MG63 (cell line): ENCODE measurements around the gene GPHN. TPM values are rescaled to one million over a fixed set of nuclear protein-coding genes. Genes with fewer than 3 reads are reported as not detected.

Experiments used
- DNase-seq: peaks from one replicate; pipeline ENCODE4 v3.0.0-alpha.2; 2020
- H3K27me3 ChIP-seq: fragments of 250-450 bp; sonication (Bioruptor Pico); 2 replicates; pipeline ENCODE4 v1.5.1; 2020; ENCODE audit warnings: mild to moderate bottlenecking, moderate library complexity
- H3K36me3 ChIP-seq: fragments of 250-450 bp; sonication (Bioruptor Pico); 2 replicates; pipeline ENCODE4 v1.5.1; 2020; ENCODE audit warnings: mild to moderate bottlenecking, moderate library complexity
- H3K4me3 ChIP-seq: fragments of 250-450 bp; sonication (Bioruptor Pico); 2 replicates; pipeline ENCODE4 v1.5.1; 2020; ENCODE audit warnings: mild to moderate bottlenecking, moderate library complexity
- H3K9me3 ChIP-seq: fragments of 250-450 bp; sonication (Bioruptor Pico); 2 replicates; pipeline ENCODE4 v1.5.1; 2020; ENCODE audit warnings: mild to moderate bottlenecking, moderate library complexity
- total RNA-seq: library from RNA; depleted of rRNA; stranded (reverse); fragments of >200 nt; shearing (Covaris generic); gene quantifications from 2 replicates; pipeline ENCODE4 v1.2.3, GENCODE V29; 2014; ENCODE audit warnings: low replicate concordance

GPHN gene
- total RNA-seq, 1 experiment from 2014 or later: 0.07 TPM

GRCh38 chr14:66623838-66624237 is 115.9 kb downstream of the GPHN start:
- H3K9me3 ChIP-seq: no peaks in the 10 kb centered on the region
- no peaks in the 10 kb centered on the region for H3K27me3 ChIP-seq
- no peak for DNase-seq
- no peaks in the 10 kb centered on the region for H3K36me3 ChIP-seq
- no peak overlapping the region for H3K4me3 ChIP-seq

- DNase-seq: peak; percentile 14
- Histone ChIP-seq H3K9me3 (no peaks in the 10 kb centered on the region), H3K27me3 (no peaks in the 10 kb centered on the region), H3K36me3 (no peaks in the 10 kb centered on the region), H3K4me3 (no peak overlapping the region)
These were observed 116.5 kb downstream of the GPHN start for GRCh38 chr14:66624336-66624937.

GRCh38 chr14:66628636-66629035 is 120.7 kb downstream of the GPHN start:
- H3K27me3 ChIP-seq: no peaks in the 10 kb centered on the region
- no peaks in the 10 kb centered on the region for H3K36me3 ChIP-seq
- H3K9me3 ChIP-seq: no peaks in the 10 kb centered on the region
- no peak for DNase-seq
- H3K4me3 ChIP-seq: no peak overlapping the region

GRCh38 chr14:66629499-66629898 is 121.6 kb downstream of the GPHN start:
- Histone ChIP-seq H3K9me3 (no peaks in the 10 kb centered on the region), H3K4me3 (no peak overlapping the region), H3K27me3 (no peaks in the 10 kb centered on the region), H3K36me3 (no peaks in the 10 kb centered on the region)
- no peak for DNase-seq

DNA sequence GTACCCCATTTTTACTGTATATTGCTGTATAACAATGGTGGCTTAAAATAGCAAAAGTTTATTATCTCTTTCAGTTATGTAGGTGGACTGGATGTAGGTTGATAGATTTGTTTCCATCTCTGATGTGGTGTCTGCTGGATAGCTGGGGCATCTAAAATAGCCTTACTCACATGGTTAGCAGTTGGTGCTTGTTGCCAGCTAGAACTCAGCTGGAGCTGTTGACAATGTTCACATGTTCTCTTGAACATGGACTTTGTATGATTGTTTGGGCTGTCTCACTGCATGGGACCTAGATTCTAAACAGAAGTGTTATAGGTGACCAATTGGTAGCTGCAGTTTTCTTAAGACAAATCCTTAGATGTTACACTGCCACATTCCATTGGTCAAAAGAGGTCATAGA is 126.9 kb downstream of the GPHN start:
- Histone ChIP-seq H3K4me3 (no peak overlapping the region), H3K27me3 (no peaks in the 10 kb centered on the region), H3K9me3 (no peaks in the 10 kb centered on the region), H3K36me3 (no peaks in the 10 kb centered on the region)
- DNase-seq: no peak

- H3K4me3 ChIP-seq: no peak overlapping the region
- no peaks in the 10 kb centered on the region for H3K27me3 ChIP-seq
- no peaks in the 10 kb centered on the region for H3K36me3 ChIP-seq
- DNase-seq: no peak
- H3K9me3 ChIP-seq: no peaks in the 10 kb centered on the region
These were observed 127.5 kb downstream of the GPHN start for GRCh38 chr14:66635435-66635834.

DNA sequence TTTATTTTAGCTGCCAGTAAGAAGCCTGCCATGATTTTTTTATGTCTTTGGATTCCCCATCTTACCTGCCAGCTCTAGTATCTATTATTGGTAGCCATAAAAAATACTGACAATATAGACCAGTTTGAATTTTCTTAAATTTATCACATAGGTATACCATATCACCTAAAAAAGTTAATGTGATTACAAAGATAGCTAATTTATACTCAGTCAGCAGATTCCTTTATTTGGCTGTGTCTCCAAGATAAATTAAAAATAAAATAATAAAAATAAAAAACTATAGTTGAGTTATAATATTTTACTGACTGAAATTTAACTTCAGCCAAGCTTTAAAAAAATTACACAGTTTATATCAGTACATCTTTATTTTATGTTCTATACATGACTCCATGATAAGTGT is 128.3 kb downstream of the GPHN start:
- no peak for DNase-seq
- Histone ChIP-seq H3K36me3 (no peaks in the 10 kb centered on the region), H3K4me3 (no peak overlapping the region), H3K27me3 (no peaks in the 10 kb centered on the region), H3K9me3 (no peaks in the 10 kb centered on the region)

GRCh38 chr14:66638689-66639088 is 130.7 kb downstream of the GPHN start:
- Histone ChIP-seq H3K9me3 (no peaks in the 10 kb centered on the region), H3K36me3 (no peaks in the 10 kb centered on the region), H3K4me3 (no peak overlapping the region), H3K27me3 (no peaks in the 10 kb centered on the region)
- no peak for DNase-seq

GRCh38 chr14:66641861-66642635 is 134.1 kb downstream of the GPHN start:
- DNase-seq: no peak
- Histone ChIP-seq H3K9me3 (no peaks in the 10 kb centered on the region), H3K36me3 (no peaks in the 10 kb centered on the region), H3K4me3 (no peak overlapping the region), H3K27me3 (no peaks in the 10 kb centered on the region)

DNA sequence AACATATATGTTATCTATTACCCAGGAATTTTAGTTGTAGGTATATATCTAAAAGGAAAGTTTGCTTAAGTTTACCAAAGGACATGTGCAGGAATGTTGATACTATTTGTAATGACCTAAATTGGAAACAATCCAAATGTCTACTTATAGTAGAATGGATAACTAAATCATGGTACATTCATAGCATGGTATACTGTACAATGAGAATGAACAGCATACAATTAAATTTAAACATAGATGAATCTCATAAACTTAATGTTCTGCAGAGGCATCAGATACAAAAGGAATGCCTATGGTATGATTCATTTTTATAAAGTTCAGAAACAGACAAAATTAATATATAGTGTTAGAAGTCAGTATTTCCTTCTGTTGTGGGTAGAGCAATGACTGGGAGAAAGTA is 135.4 kb downstream of the GPHN start:
- no peaks in the 10 kb centered on the region for H3K27me3 ChIP-seq

DNA sequence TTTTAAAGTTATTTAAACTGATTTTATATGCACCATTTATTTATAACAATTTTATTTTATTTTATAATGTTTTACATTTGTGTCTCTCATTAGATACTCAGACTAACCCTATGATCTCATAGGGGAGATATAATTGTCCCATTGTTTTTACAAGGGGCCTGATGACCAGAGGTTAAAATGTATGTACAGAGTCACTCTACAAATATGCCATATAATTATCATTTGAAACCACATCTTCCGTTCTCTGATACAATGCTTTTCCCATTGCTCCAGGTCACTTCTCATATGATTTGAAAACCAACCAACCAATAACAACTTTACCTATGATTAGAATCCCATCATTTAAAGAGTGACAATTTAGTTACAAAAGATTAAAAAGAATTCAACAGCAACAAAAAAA is 137.8 kb downstream of the GPHN start:
- no peak for DNase-seq
- Histone ChIP-seq H3K4me3 (no peak overlapping the region), H3K9me3 (no peaks in the 10 kb centered on the region), H3K36me3 (no peaks in the 10 kb centered on the region), H3K27me3 (no peaks in the 10 kb centered on the region)

More for the DNA sequence above, 135.4 kb downstream of the GPHN start:
- Histone ChIP-seq H3K9me3 (no peaks in the 10 kb centered on the region), H3K36me3 (no peaks in the 10 kb centered on the region), H3K4me3 (no peak overlapping the region)
- DNase-seq: no peak

- H3K4me3 ChIP-seq: no peak overlapping the region
- no peaks in the 10 kb centered on the region for H3K36me3 ChIP-seq
- DNase-seq: no peak
- H3K9me3 ChIP-seq: no peaks in the 10 kb centered on the region
- H3K27me3 ChIP-seq: no peaks in the 10 kb centered on the region
These were observed 141.6 kb downstream of the GPHN start for GRCh38 chr14:66649498-66649897.

GRCh38 chr14:66650491-66650911 is 142.6 kb downstream of the GPHN start:
- no peak for DNase-seq
- Histone ChIP-seq H3K36me3 (no peaks in the 10 kb centered on the region), H3K4me3 (no peak overlapping the region), H3K9me3 (no peaks in the 10 kb centered on the region), H3K27me3 (no peaks in the 10 kb centered on the region)

- no peaks in the 10 kb centered on the region for H3K36me3 ChIP-seq
- no peaks in the 10 kb centered on the region for H3K27me3 ChIP-seq
- DNase-seq: no peak
These were observed 143.7 kb downstream of the GPHN start for GRCh38 chr14:66651536-66652220.

DNA sequence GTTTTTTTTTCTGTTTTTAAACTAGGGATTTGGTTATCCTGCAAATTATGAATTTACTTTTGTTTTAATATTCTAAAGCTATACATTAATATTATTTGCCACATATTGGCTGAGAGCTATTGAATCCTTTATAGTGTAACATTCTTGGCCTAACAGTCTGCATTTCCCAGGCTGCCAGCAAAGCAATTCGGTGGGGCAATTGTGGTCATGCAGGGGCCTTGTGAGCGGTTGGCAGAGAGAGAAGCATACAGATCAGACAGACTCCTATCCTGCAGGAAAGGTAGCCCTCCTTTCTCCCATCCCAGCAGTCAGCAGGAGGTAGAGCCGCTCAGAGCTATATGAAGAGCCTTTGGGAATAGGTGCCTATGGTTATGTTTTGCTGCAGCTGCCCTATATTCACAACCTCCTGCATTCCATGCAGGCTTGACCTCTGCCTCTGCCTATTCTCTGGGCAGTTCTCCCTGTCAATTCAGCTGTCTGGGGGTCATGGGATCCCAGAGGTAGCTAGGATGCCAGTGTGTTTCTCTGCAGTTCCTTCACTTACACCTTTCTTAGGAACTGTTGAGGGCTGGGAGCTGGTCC is 144.7 kb downstream of the GPHN start:
- Histone ChIP-seq H3K36me3 (no peaks in the 10 kb centered on the region), H3K27me3 (no peaks in the 10 kb centered on the region), H3K4me3 (no peak overlapping the region), H3K9me3 (no peaks in the 10 kb centered on the region)
- no peak for DNase-seq

More at GRCh38 chr14:66651536-66652220, 143.7 kb downstream of the GPHN start:
- H3K9me3 ChIP-seq: no peaks in the 10 kb centered on the region
- no peak overlapping the region for H3K4me3 ChIP-seq

- Histone ChIP-seq H3K4me3 (no peak overlapping the region), H3K36me3 (no peaks in the 10 kb centered on the region), H3K9me3 (no peaks in the 10 kb centered on the region), H3K27me3 (no peaks in the 10 kb centered on the region)
- no peak for DNase-seq
These were observed 149.8 kb downstream of the GPHN start for GRCh38 chr14:66657780-66658179.

DNA sequence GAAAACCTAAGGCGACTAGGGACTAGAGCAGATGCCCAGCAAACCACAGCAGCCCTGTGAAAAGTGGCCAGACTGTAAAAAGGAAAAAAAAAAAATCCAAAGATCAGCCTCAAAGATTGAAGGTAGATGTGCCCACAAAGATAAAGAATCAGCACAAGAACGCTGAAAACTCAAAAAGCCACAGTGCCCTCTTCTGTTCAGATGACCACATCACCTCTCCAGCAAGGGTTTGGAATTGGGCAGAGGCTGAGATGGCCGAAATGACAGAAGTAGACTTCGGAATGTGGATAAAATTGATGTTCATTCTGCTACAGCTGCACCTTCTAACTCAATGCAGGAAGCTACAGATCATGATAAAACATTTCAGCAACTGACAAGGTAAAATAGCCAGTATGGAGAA is 154.4 kb downstream of the GPHN start:
- Histone ChIP-seq H3K36me3 (no peaks in the 10 kb centered on the region), H3K4me3 (no peak overlapping the region), H3K27me3 (no peaks in the 10 kb centered on the region), H3K9me3 (no peaks in the 10 kb centered on the region)
- no peak for DNase-seq
